NCI-H2081 (cell line): Measurements from ENCODE around the gene DMRT1.
A peak's percentile ranks its signal among the peaks of the same experiment; 100 is the strongest.
"Not testable (repeated sequence)": the region's sequence is repeated elsewhere in the genome, so short reads cannot be mapped to it uniquely, and the experiment has no call there.

ENCODE experiments used
- DNase-seq, 2 experiments: peaks; one replicate each; lab custom pipeline; 2025; lab: John Stamatoyannopoulos, UW

DMRT1 gene

GRCh38 chr9:859251-859650, 17.8 kb downstream of the DMRT1 start:
- no peak for DNase-seq

GRCh38 chr9:860706-861105, 19.2 kb downstream of the DMRT1 start:
- no peak for DNase-seq

- DNase-seq = not testable (repeated sequence)
Observed at GRCh38 chr9:861525-861924, 20.0 kb downstream of the DMRT1 start.

GRCh38 chr9:875119-875962, 33.8 kb downstream of the DMRT1 start:
- DNase-seq = no peak

GRCh38 chr9:876425-876824, 34.9 kb downstream of the DMRT1 start:
- no peak for DNase-seq

- no peak for DNase-seq
Observed at GRCh38 chr9:878239-878638, 36.7 kb downstream of the DMRT1 start.

- DNase-seq = no peak
Observed at GRCh38 chr9:880725-881124, 39.2 kb downstream of the DMRT1 start.

- no peak for DNase-seq
Observed at GRCh38 chr9:882416-882924, 41.0 kb downstream of the DMRT1 start.

- DNase-seq = no peak
Observed at GRCh38 chr9:883011-883410, 41.5 kb downstream of the DMRT1 start.

- no peak for DNase-seq
Observed at GRCh38 chr9:886886-887285, 45.4 kb downstream of the DMRT1 start.

GRCh38 chr9:892123-892522, 50.6 kb downstream of the DMRT1 start:
- DNase-seq = no peak

GRCh38 chr9:893115-893514, 51.6 kb downstream of the DMRT1 start:
- DNase-seq = no peak

- peak; percentile 25 to 26 for DNase-seq
Observed at GRCh38 chr9:893843-894420, 52.4 kb downstream of the DMRT1 start.

GRCh38 chr9:899440-900184, 58.1 kb downstream of the DMRT1 start:
- no peak for DNase-seq

GRCh38 chr9:903886-904285, 62.4 kb downstream of the DMRT1 start:
- no peak for DNase-seq

- no peak for DNase-seq
Observed at GRCh38 chr9:905906-906305, 64.4 kb downstream of the DMRT1 start.

GRCh38 chr9:908536-909205, 67.2 kb downstream of the DMRT1 start:
- DNase-seq = no peak

- no peak for DNase-seq
Observed at GRCh38 chr9:911005-911404, 69.5 kb downstream of the DMRT1 start.

- DNase-seq = no peak
Observed at GRCh38 chr9:912776-913175, 71.3 kb downstream of the DMRT1 start.

GRCh38 chr9:913526-913925, 72.0 kb downstream of the DMRT1 start:
- DNase-seq = not testable (repeated sequence)

GRCh38 chr9:917730-918129, 76.2 kb downstream of the DMRT1 start:
- no peak for DNase-seq

GRCh38 chr9:920927-921326, 79.4 kb downstream of the DMRT1 start:
- DNase-seq = no peak
